CD4-positive, alpha-beta T cell treated with Interleukin-6 for 4 hours (primary cell): ENCODE results near the gene BMAL1.
"Not testable (repeated sequence)": the region's sequence is repeated elsewhere in the genome, so short reads cannot be mapped to it uniquely, and the experiment has no call there.

Source experiments
- DNase-seq: peaks from one replicate; pipeline ENCODE4 v3.0.0-alpha.2; 2020; ENCODE audit warnings: mixed read lengths

Gene BMAL1

DNA sequence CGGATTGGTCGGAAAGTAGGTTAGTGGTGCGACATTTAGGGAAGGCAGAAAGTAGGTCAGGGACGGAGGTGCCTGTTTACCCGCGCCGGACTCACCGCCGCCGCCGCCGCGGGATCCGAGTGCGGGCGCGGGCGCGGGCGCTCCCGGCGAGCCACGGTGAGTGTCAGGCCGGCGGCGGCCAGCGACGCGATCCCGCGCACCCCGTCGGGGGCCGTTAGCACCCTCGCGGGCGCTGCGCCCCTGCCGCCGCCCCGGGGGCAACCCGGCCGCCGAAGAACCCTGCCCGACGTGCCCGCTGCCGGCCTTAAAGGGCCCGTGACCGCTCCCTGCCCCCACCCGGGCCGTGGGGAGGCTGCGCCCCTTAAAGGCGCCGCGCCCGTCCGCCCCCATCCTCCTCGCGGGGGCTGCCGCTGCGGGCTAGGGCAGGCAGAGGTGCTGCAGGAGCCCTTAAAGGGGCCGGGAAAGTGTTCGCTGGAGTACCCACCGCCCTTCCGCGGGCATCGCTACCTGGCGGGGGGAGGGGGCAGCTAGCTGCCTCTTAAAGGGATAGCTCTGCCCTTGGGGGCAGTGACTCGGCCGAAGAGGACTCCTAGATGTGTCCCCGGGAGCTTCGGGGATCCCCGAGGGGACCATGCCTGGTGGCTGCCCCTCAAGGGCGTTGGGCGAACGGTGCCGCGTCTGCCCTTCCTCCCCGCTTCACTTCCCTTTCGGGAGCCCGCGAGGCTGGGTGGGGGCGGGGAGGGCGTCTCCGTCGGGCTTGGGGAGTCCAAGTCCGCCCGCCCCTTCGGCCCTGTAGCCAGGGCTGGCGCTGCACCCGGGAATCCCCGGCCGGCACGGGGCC is at the start of gene BMAL1:
Gene BMAL1 (plus strand): TSS at position 23 of the 841 bp plus-strand sequence. CDS start 76,519 bp downstream, outside the sequence.
- DNase-seq: peak; percentile 55

DNA sequence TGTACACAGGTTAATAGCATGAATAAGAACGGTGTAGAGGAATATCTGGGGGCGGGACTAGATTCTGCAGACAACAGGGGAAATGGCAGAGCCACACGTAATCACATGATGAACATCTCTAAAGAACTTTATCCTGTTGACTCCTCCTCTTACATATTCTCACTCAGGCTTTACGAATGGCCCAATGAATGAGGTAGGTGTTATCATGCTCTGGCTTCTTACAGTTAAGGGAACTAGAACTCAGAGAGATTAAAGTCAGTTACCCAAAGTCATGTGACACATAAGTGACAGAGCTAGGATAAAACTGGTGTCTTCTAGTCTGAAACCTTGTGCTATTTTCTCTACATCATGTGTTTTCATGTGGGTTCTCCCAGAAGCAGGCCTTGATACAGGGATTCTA is 49.0 kb upstream of the BMAL1 start:
- DNase-seq: no peak

DNA sequence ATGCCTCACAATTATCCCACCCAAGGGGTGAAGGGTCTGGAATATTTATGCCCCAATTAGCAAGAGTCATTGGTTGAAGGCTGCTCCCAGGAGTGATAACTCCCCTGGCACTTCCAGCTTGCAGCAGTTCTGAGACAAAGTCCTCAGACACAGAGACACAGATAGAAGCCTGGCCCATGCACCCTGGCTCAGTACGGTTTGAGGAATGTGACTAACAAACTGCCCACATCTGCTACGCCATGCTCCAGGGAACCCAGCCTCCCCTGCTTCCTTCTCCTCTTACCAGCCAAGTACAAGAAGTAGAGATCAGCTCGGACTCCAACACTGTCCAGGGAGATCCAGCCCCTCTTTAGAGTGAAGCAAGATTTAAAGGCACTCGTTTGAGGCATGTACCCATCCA is 48.5 kb upstream of the BMAL1 start:
- DNase-seq: no peak

DNA sequence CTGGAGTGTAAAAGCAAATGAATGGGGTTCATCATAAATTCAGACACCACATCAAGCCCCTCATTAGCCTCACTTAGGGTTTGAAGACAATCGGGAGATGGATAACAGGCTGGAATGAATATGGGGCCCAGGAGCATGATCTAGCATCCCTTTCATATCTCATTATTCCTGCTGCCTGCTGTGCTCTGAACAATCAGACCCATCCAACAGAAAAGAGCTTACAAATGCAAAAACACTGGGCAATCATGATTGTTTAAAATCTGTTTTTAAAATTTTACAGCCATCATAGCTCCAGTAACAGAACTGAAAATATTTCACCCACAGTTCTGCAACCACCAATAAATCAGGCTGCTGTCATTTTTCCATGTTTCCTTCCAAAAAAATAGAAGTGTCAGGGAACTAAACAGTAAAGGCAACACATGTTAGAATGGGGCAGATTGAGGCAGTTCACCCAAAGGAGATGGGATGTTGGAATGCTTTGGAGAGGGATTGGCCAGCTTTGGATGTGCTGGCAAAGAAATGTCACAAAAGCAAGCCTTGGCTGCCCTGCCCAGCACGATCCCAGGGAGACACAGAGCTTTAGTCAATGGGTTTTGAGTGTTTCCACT is 47.8 kb upstream of the BMAL1 start:
- DNase-seq: no peak

DNA sequence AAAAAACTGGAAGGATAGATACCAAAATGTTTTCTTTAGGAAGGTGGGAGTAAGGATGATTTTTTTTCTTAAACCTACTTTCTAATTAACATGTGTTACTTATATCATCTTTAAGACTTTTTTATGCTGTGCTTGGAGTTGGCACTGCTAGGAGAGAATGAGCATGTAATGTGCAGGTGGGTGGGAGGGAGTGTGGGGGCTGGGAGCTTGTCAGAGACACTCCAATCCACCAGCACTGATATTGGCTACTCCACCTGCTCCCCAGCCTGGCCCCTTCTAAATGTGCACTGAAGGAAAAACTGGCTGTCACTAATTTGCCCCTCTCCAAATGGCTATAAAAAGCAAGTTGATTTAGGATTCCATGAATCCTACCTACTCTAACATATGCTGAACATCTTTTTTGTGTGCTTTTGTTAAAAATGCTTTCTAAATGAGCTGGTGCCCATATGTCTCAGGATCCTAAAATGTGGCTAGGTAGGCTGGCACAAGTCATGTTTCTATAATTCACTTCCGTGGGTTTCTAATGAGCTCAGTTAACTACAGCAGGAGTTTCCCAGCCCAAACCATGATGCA is 44.3 kb upstream of the BMAL1 start:
- DNase-seq: no peak

DNA sequence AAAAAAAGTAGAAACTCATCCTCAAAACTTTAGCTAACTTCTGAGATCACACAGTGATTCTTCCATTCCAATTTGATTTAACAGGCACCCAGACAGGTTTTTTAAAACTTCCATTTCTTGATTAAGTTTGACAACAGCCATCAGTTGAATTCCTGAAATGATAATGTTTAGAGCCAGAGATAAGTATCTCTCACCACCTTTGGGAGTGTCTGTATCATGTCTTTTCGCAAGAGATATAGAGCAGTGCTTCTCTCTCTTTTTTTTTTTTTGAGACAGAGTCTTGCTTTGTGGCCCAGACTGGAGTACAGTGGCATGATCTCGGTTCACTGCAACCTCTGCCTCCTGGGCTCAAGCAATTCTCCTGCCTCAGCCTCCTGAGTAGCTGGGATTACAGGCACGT is 41.7 kb upstream of the BMAL1 start:
- DNase-seq: no peak

DNA sequence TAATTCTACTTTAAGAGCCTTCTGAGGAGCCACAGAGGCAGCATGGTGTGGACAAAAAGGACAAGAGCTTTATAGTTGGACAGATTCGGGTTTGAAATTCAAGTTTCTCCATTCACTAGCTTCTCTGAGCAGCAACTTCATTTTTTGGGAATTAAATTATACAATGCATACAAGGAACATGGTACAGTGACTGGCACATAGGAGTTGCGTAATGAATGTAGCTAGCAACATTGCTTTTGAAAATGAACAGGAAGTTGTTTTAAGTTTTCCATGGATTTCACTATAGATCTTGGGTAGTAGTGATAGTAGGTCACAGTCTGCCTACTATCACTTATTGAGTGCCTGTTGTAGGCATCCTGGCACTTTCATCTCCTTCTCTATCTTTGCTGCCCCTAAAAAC is 41.0 kb upstream of the BMAL1 start:
- no peak for DNase-seq

DNA sequence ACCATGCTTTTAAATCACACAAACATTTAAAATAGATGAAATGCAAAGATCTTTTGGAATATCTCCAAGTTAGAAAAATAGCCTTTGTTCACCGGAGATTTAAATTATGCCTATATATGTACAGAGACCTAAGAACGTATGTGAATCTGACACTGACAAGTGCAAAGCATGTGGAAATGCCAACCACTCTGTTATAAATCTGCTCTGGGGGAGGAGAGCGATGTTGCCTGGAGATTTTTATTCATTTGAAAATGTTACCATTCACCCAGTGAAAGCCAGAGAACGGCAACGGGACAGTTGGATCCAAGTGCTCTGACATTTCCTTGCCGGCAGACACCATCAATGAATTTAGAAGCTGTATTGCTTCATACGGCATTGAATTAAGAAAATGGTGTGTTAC is 39.8 kb upstream of the BMAL1 start:
- DNase-seq: no peak

DNA sequence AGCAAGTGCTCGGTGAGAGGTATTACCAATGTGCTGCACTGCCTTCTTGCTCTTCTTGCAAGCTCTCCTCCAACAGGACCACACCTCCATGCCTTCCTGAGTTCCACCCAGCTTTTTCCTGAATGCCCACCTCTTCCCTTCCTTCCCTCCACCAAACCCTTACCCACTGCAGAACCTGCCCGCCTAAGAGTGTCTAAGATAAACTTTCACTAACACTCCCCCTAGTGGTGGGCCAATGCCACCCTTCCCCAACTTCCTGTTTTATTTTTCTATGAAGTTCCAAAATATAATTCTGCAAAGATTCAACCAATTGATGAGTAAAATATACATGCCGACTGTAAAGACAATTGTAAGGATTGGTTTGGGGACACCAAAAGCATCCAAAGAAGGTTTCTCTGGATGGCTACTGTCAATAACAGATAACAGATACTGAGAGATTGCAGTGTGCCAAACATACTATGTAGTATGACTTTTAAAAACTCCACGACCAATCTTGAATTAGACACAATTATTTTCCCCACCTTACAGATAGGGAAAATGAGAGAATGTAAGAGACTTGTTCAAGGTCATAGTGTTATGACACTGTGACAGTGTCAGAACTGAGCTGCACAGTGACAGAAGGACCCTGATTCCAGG is 38.6 kb upstream of the BMAL1 start:
- peak; percentile 73 for DNase-seq

DNA sequence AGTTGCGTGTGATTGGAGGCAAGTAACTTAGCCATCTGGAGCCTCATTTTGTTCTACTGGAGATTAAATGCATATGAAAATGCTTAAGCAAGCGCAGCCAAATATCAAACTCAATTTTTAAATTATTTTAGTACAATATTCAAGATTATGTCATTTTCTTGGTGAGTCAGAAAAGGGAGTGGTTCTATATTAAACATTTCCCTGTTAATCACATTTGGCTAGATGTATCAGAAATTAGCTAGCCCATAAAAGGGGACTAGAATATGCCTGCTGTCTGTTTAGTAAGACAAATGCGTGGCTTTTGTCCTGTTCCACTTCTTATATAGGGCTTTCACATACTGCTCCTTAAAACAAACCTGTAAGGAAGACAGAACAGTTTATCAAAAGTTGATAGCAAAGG is 35.0 kb upstream of the BMAL1 start:
- DNase-seq: no peak

DNA sequence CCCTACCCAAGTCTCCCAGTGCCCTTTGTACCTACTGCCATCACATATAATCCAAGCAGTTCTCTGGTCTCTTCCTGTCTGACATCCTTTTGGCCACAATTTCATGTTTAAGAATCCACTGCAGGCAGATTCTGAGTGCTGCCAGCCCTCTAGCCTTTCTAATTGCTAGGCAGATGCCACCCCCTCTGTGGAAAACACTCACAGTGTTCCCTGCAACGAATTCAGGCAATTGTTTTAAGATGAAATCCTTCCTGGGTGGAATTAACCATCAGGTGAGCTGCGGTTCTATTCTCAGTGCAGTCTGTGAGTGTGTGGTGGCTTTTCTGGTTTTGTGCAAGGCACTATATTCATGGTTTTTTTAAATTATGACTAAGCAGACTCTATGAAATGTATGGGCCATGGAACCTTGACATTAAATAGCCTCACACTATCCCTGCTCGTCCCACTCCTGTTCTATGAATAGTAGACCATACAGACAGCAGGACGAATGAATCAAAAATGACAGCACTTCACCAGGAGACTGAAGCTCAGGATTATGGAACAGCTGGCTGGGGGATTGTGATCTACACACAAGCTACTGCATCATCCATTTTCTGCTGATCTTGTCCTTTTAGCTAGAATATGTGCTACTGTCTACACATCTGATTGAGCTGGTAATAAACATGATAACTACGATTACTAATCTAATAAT is 29.8 kb upstream of the BMAL1 start:
- DNase-seq: no peak

DNA sequence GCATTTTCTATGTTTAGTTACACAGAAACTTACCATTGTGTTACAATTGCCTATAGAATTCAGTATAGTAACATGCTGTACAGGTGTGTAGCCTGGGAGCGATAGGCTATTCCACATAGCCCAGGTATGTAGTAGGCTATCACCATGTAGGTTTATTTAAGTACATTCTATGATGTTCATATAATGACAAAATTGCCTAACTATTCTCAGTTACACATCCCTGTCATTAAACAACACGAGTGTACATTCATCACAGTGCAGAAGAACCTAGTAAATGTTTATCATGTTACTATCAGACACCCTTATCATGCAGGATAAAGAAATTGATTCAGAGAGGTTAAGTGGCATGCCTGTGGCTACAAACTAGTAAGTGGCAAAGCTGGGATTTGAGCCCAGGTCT is 28.4 kb upstream of the BMAL1 start:
- no peak for DNase-seq

DNA sequence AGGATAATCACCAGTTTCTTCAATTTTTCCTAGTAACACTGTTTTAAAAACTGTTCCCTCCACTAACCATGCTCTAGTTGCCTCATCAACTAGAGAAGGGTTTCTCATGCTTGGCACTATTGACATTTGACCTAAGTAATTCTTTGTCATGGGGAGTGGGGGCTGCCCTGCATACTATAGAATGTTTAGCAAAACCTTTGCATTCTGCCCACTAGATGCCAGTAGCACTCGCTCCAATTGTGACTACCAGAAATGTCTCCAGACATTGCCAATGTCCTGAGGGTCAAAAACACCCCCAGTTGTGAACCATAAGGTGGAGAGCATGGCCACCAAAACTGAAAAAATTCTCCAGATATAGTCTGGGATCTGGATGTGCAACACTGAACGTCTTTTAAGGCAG is 27.6 kb upstream of the BMAL1 start:
- peak; percentile 7 for DNase-seq

DNA sequence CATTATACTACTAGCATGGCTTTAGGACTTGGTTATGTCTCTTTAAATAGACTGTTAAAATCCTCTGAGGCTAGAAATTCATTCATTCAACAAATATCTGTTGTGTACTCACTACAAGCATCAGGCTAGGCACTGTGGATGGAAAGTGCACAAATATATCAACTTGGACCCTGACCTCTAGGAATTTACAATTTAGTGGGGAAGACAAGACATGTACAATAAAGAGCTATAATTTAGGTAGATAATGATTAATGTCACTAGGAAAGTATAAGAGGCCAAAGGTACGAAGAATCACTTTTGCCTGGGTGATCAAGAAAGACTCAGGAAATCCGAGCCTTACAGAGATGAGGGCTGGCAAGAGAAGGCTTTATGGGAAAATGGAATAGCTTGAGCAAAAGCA is 25.6 kb upstream of the BMAL1 start:
- no peak for DNase-seq

DNA sequence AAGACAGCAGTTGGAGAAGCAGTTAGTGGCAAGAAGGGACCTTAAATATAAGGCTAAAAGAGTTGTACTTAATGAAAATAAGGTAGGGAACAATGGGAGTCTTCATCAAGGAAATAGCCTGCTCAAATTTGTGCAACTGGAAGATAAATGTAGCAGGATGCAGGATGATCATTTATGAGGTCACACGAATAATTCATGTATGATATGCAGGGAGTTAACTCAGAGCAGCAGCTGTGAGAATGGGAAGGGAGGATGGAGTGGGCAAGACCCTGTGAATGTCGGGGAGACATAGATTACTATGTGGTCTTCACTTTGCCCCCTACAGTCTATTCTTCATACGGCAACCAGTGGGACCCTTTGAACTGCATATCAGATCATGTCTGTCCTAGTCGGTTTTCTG is 25.2 kb upstream of the BMAL1 start:
- DNase-seq: no peak

DNA sequence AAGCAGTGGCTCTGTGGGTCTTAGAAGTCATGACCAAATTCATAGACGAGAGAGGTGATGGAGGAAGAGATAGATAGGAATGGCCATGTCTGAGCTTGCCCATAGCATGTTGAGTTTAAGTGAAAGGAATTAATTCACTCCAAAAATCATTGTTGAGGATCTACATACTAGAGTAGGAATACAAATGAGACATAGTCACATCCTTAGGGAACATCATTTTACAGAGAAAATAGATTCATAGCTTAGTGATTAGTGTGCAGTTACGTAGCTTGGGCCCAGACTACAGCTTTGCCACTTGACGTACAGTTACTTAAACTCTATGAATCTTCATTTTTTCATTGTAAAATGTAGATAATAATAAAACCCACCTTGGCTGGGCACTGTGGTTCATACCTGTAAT is 21.4 kb upstream of the BMAL1 start:
- no peak for DNase-seq

DNA sequence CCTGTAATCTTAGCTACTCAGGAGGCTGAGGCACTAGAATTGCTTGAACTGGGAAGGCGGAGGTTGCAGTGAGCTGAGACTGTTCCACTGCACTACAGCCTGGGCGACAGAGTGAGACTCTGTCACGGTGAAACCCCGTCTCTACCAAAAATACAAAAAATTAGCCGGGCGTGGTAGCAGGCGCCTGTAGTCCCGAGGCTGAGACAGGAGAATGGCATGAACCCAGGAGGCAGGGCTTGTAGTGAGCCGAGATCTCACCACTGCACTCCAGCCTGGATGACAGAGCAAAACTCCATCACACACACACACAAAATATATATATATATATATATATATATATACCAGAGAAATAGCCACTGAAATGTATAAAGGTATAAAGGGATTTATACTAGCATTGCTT is 19.5 kb upstream of the BMAL1 start:
- DNase-seq: not testable (repeated sequence)

DNA sequence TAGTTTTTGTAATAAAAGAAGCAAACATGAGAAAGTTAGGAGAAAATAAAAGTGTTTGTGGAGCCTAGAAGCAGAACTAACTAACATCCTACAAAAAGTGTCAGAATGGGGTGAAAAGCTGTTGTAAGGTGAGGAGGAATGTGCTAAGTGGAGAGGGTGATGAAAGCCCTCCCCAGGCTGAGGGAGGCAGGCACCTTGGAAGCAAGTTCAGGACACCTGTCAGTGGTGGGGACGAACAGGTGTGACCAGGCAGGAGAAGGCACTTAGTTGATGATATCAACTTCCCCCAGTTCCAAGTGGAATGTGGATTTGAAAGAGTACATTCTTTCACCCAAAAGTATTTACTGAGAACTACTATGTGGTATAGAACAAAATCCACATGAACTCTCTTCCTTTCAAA is 18.7 kb upstream of the BMAL1 start:
- DNase-seq: no peak

DNA sequence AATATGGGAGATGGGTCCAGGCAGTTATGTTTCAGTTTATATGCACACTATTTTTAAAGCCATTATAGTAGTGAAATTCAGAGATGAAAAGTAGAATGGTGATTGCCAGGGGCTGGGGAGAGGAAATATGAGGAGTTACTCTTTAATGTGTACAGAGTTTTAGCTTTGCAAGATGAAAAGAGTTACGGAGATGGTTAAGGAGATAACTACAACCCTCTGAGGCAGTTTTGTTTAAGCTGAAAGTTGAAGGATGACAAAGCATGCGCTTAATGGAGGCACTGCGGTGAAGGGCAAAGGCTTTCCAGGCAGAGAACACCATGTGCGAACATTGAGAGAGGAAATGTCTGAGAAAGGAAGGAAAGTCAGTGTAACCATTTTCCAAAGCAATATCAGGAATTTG is 18.2 kb upstream of the BMAL1 start:
- DNase-seq: no peak

DNA sequence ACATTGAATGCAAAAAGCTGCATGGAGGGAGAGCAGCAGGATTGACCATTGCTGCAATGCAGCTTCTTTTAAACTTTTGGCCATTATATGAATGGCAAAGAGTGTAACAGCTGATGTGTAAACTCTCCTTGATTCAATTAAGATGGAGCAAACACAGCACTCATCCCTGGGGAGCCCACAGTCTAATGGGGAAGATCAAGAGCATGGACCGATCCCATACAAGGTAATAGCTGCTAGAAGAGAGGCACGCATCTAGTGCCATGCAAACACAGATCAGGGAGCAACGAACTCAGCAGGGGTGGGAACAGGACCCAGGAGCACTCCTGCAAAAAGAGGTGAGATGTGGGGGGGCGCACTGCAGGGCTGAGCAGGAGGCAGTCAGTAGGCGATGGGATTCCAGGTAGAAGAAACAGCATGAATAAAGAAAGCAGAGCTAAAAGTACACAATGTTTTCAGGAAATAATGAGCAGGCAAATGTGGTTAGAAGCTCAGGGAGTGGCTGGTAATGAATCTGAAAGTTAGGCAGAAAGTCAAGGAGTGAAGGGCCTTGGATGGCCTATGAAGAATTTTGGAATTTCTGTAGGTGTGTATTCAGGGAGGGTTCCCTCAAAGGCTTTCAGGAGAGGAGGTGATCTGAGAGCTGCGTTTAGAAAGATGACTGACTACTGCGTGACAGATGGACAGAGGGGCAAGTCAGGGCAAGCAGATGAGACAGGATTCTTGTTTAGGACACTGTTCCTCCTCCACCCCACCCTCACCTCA is 17.2 kb upstream of the BMAL1 start:
- no peak for DNase-seq

DNA sequence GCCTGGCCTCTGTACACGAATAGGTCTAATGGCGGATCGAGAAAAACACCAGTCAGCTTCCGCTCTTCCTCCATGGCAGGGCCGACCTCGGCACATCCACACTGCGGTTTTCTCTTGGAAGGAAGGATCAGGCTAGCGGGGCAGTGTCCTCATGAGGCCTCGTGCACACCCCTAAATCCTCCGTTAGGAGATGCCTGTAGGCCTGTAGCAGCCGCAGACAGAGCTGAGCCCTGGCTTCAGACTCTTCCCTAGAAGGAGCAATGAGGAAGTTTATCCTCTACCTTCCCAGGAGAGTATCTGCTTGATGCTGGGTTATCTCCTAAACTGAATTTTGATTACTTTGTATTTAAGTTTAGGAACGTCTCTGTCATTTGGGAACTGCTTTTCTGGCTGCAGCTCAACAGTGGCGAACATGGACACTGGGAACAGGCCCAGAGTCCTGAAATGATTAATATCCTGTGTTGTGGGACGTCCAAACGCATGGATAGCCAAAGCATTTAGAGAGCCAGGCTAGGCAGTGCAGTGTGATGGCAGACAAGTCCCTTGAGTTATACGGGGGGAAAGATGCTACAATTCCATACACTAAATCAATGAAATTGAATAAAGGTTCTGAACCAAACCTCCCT is 16.5 kb upstream of the BMAL1 start:
- DNase-seq: no peak

DNA sequence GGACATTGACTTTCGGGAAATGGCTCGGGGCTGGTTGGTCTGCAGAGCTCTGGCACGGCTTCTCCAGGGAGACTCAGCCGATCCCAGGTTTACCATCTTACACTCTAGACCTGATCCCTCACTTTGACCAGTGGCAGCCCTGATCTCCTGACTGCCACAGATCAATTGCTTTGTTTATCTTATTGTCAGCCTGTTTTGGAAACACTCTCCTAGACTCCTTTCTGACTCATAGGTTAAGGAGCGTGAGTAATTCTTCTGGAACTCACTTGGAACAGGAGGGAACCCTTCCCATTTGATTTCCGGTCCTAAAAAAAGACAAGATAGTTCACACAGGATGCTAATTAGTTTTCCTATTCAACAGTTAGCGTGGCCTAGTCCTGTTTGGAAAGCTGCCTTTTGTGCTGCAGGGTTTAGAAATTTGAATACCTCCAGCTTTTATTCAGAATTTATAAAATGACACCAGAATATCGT is 16.0 kb upstream of the BMAL1 start:
- DNase-seq: no peak
